ENCODE measurements around the gene MISP. TPM values are rescaled to one million over a fixed set of nuclear protein-coding genes. Genes with fewer than 3 reads are reported as not detected.

MISP gene
- total and polyA plus RNA-seq, 10 of the 15 experiments (the other 5 are each of a cell fraction or from before 2014, with no cell fraction given): not detected

- no peak for TF ChIP-seq KLF5 (IDR thresholded peaks at IDR 0.05; ENCODE audit: partially characterized antibody)
- TF ChIP-seq SUZ12 (IDR thresholded peaks at IDR 0.05; ENCODE audit: unreplicated experiment): no peak
- TF ChIP-seq POLR2AphosphoS5 (IDR thresholded peaks at IDR 0.05; ENCODE audit: low read length): 0 out of 2 replicates have a peak, but pooled peaks have one; percentile 0
- no peak for TF ChIP-seq HDAC2 (IDR thresholded peaks at IDR 0.05)
- no peak for TF ChIP-seq SIX5 (IDR thresholded peaks at IDR 0.05; ENCODE audit: low read depth, low read length, severe bottlenecking)
- no peak for TF ChIP-seq ATF2 (IDR thresholded peaks at IDR 0.05; ENCODE audit: low read length)
- TF ChIP-seq IKZF2 (IDR thresholded peaks at IDR 0.05): no peak
- no peak for ATAC-seq
Measured at GRCh38 chr19:810883-811489, 60.1 kb downstream of the MISP start.

More at GRCh38 chr19:810883-811489, 60.1 kb downstream of the MISP start:
- intact Hi-C loops (cut with micrococcal nuclease; ENCODE audit: unreplicated experiment) (no loop called here), in situ Hi-C loops (cut with MboI) (no loop called here)
- Histone ChIP-seq H2AFZ (ENCODE audit: control insufficient read depth, low read depth, low read length) (no peak overlapping the region), H3K4me2 (ENCODE audit: control insufficient read depth, insufficient read depth) (no peak overlapping the region), H3K79me2 (ENCODE audit: control insufficient read depth, insufficient read depth, low read length) (peaks cover 1% of the 10 kb centered on the region; the same call in 1 of the 2 replicates), H4K20me1 (ENCODE audit: control insufficient read depth, insufficient read depth) (no peaks in the 10 kb centered on the region; the same call in 1 of the 2 replicates), H3K9ac (ENCODE audit: control insufficient read depth, insufficient read depth, low read length) (no peak overlapping the region), H3K36me3 (ENCODE audit: control insufficient read depth in 2 of 2, insufficient read depth in 2 of 2, low read length in 1 of 2) (peaks cover 33 to 36% of the 10 kb centered on the region in 2 experiments; a peak in 3 of 4 replicates), H3K4me3 (no peak overlapping the region), H3K4me1 (ENCODE audit: control insufficient read depth, insufficient read depth, low read length) (no peaks in the 10 kb centered on the region), H3K9me3 (replicated peaks; ENCODE audit: control insufficient read depth, insufficient read depth, low read length) (no peaks in the 10 kb centered on the region; the same call in 2 of the 3 replicates), H3K27me3 (replicated peaks in 1 of 2; ENCODE audit: control insufficient read depth in 2 of 2, insufficient read depth in 2 of 2, low read length in 1 of 2) (no peaks in the 10 kb centered on the region), H3K27ac (ENCODE audit: control insufficient read depth, insufficient read depth) (no peak overlapping the region)
- ChIA-PET RAD21 (ENCODE audit: unreplicated experiment) (no interaction called here), POLR2A (no interaction called here), SMC1A (ENCODE audit: uncharacterized antibody, unreplicated experiment) (no interaction called here), CTCF (no interaction called here)
- 86% methylated on average over 24 of the region's 25 CpGs for whole genome bisulfite sequencing (ENCODE audit: insufficient coverage, insufficient replicate concordance, low lambda C conversion rate, missing lambda C conversion rate)
- no peak for FAIRE-seq
- DNase-seq (ENCODE audit: low read depth, low spot score): no peak
- BruUV-seq (replicated peaks): no TSS peak

All from GM12878 (cell line).